ENCODE data around the gene MKNK1. TPM values are rescaled to one million over a fixed set of nuclear protein-coding genes. Genes with fewer than 3 reads are reported as not detected.
A peak's percentile ranks its signal among the peaks of the same experiment; 100 is the strongest.

The MKNK1 gene
- total RNA-seq, 1 experiment from 2014 or later: 12.9 TPM

DNA sequence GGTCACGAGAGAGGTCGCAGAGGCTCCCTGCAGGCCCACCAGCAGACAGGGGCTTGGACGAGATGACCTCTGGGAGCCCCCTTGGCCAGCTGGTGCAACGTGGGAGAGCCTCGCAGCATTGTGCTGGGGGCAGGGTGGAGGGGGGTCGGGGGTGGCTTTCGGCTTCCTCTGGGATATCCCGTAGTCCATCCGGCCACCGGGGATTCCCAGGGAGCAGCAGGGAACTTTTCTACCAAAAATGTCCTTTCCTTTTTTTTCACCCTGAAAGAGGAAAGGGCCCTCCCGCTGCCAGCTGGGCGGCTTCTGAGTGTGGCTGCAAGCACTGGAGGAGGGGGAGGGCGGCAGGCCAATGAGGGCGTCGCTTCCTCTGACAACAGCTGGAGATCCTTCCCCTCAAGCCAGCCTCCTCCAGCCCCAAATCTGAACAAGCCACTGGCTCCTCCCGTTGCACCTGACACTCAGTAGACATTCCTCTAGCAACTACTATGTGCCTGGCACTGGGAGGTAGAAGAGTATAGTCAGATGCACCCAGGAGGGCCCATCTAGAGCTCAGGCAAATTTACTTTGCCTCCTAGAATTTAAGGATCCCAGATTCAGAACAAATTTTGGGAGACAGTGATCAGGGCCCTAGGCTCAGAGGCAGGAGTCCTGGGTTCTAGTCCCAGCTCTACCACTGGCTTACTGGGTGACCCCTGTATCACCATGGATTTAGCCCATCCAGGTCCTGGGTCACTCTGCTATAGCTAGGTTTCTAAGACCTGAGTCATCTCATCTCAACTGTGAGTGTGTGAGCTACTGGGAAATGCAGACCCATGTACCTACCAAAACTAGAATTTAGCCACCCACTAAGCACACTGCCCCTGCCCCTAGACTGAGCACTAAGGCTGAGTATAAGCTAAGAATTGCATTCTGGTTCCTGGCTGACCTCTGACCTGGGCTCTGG is 9.9 kb upstream of the MKNK1 start:
- no peak overlapping the region for H3K4ac ChIP-seq (ENCODE audit: low read depth, low read length)
- H3K4me1 ChIP-seq (ENCODE audit: insufficient read depth, low read length): peaks cover 14% of the 10 kb centered on the region; the same call in 1 of the 2 replicates
- H4K5ac ChIP-seq (ENCODE audit: insufficient read length, low read depth, low read length): no peak overlapping the region
- peak overlapping the region; percentile 38; the same call in 1 of the 2 replicates for H3K14ac ChIP-seq (ENCODE audit: insufficient read depth, low read length)
- H4K20me1 ChIP-seq (ENCODE audit: control insufficient read depth, insufficient read depth, insufficient read length): no peaks in the 10 kb centered on the region
- DNase-seq: peak; percentile 92
- Mint-ChIP-seq H3K4me1 (peaks cover 49 to 57% of the 10 kb centered on the region in 2 experiments), H3K4me3 (peak overlapping the region; percentile 37 to 58; a peak in 4 of 5 replicates), H3K36me3 (ENCODE audit: insufficient read depth in 1 of 3, low read depth in 3 of 3) (peaks cover 0 to 8% (median 0%) of the 10 kb centered on the region in 3 experiments; a peak in 3 of 7 replicates), H3K27me3 (ENCODE audit: low read depth) (peaks cover 25% of the 10 kb centered on the region), H3K27ac (peak overlapping the region in 2 of 3 experiments; percentile 71 to 82; a peak in 2 of 7 replicates), H3K9me3 (no peaks in the 10 kb centered on the region)
- H3K18ac ChIP-seq (ENCODE audit: insufficient read length, low read depth, low read length): no peak overlapping the region
- H3K79me1 ChIP-seq (ENCODE audit: insufficient read depth, low read depth, low read length, poor library complexity, severe bottlenecking): no peaks in the 10 kb centered on the region
- no peaks in the 10 kb centered on the region for H3K9me3 ChIP-seq (ENCODE audit: control insufficient read depth, low read depth, low read length)
- WGBS (ENCODE audit: extremely low coverage, insufficient read length, low lambda C conversion rate): no CpG with 5 or more reads among the region's 16 CpGs
- H2BK12ac ChIP-seq (ENCODE audit: insufficient read length, low read depth, low read length): no peak overlapping the region
- H2BK20ac ChIP-seq (ENCODE audit: low read depth, low read length, poor library complexity, severe bottlenecking): no peak overlapping the region
- H3K27ac ChIP-seq (ENCODE audit: insufficient read length, low read depth, low read length): no peak overlapping the region
- peaks cover 3% of the 10 kb centered on the region; the same call in 1 of the 2 replicates for H3K27me3 ChIP-seq (ENCODE audit: insufficient read depth, low read length)
- TF ChIP-seq, protein P1, sequence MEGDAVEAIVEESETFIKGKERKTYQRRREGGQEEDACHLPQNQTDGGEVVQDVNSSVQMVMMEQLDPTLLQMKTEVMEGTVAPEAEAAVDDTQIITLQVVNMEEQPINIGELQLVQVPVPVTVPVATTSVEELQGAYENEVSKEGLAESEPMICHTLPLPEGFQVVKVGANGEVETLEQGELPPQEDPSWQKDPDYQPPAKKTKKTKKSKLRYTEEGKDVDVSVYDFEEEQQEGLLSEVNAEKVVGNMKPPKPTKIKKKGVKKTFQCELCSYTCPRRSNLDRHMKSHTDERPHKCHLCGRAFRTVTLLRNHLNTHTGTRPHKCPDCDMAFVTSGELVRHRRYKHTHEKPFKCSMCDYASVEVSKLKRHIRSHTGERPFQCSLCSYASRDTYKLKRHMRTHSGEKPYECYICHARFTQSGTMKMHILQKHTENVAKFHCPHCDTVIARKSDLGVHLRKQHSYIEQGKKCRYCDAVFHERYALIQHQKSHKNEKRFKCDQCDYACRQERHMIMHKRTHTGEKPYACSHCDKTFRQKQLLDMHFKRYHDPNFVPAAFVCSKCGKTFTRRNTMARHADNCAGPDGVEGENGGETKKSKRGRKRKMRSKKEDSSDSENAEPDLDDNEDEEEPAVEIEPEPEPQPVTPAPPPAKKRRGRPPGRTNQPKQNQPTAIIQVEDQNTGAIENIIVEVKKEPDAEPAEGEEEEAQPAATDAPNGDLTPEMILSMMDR (conservative IDR thresholded peaks at IDR 0.05): no peak
- H3K23me2 ChIP-seq (ENCODE audit: insufficient read length, low read depth, low read length, poor library complexity, severe bottlenecking): peaks cover 8% of the 10 kb centered on the region
- H3T11ph ChIP-seq (ENCODE audit: low read length): no peak overlapping the region
- H3K4me2 ChIP-seq (ENCODE audit: insufficient read depth, insufficient read length, low read length): peak overlapping the region; percentile 10
- H3K23ac ChIP-seq (ENCODE audit: insufficient read length, low read depth, low read length): no peak overlapping the region
- no peak overlapping the region for H2AK5ac ChIP-seq (ENCODE audit: insufficient read length, low read length)
- H3K9ac ChIP-seq (ENCODE audit: extremely low read depth, insufficient read length, low read length): no peak overlapping the region
- H3K56ac ChIP-seq (ENCODE audit: insufficient read length, low read depth, low read length): no peak overlapping the region
- no peak overlapping the region for H4K91ac ChIP-seq (ENCODE audit: insufficient read length, low read depth, low read length)
- no peak overlapping the region for H2BK5ac ChIP-seq (ENCODE audit: insufficient read length, low read length)
- H4K8ac ChIP-seq (replicated peaks; ENCODE audit: insufficient read length, low read depth, low read length): no peak overlapping the region
- no peak overlapping the region for H2BK120ac ChIP-seq (ENCODE audit: low read depth, low read length, poor library complexity, severe bottlenecking)
- no peak overlapping the region for H2AFZ ChIP-seq (ENCODE audit: low read length)
- no peak overlapping the region for H2BK15ac ChIP-seq (ENCODE audit: low read depth, low read length)
- no peaks in the 10 kb centered on the region for H3K79me2 ChIP-seq (ENCODE audit: insufficient read depth, low read length)

Measured in H9 (cell line).